ENCODE measurements around the gene STX8.

The STX8 gene

GRCh38 chr17:9279893-9280292 is 295.7 kb downstream of the STX8 start:
- Histone ChIP-seq H3K36me3 (ENCODE audit: control insufficient read depth, insufficient read depth, low read length) (no peaks in the 10 kb centered on the region), H3K9ac (ENCODE audit: low read length) (no peak overlapping the region), H3K4me1 (ENCODE audit: control insufficient read depth, insufficient read depth, low read length) (peaks cover 7% of the 10 kb centered on the region), H3K4me3 (ENCODE audit: low read depth, low read length) (no peak overlapping the region), H3K27ac (ENCODE audit: low read depth, low read length) (no peak overlapping the region), H3K9me3 (ENCODE audit: control insufficient read depth, insufficient read depth, low read depth, low read length) (no peaks in the 10 kb centered on the region), H3K27me3 (ENCODE audit: control insufficient read depth, insufficient read depth, low read length) (no peaks in the 10 kb centered on the region)

DNA sequence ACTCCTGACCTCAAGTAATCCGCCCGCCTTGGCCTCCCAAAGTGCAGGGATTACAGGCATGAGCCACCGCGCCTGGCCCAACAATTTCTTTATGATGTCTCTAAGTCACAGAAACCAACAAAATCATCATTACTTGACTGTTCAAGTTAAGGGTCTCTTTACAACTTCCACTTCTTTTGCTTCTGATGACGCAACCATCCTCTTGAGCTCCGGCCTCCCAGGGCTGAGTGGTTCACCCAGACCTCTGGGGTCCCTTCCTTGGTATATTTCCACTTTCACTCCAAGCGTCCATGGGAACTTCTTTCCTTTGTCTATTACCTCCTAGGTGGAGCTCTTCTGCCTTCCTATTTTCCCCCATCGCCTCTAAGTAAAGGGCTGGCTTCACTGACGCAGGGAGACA is 300.6 kb downstream of the STX8 start:
- H3K27me3 ChIP-seq (ENCODE audit: control insufficient read depth, insufficient read depth, low read length) = no peaks in the 10 kb centered on the region
- H3K9ac ChIP-seq (ENCODE audit: low read length) = no peak overlapping the region
- no peaks in the 10 kb centered on the region for H3K36me3 ChIP-seq (ENCODE audit: control insufficient read depth, insufficient read depth, low read length)
- H3K4me3 ChIP-seq (ENCODE audit: low read depth, low read length) = no peak overlapping the region
- peaks cover 3% of the 10 kb centered on the region; the same call in 1 of the 2 replicates for H3K4me1 ChIP-seq (ENCODE audit: control insufficient read depth, insufficient read depth, low read length)
- no peak overlapping the region for H3K27ac ChIP-seq (ENCODE audit: low read depth, low read length)
- no peaks in the 10 kb centered on the region for H3K9me3 ChIP-seq (ENCODE audit: control insufficient read depth, insufficient read depth, low read depth, low read length)

DNA sequence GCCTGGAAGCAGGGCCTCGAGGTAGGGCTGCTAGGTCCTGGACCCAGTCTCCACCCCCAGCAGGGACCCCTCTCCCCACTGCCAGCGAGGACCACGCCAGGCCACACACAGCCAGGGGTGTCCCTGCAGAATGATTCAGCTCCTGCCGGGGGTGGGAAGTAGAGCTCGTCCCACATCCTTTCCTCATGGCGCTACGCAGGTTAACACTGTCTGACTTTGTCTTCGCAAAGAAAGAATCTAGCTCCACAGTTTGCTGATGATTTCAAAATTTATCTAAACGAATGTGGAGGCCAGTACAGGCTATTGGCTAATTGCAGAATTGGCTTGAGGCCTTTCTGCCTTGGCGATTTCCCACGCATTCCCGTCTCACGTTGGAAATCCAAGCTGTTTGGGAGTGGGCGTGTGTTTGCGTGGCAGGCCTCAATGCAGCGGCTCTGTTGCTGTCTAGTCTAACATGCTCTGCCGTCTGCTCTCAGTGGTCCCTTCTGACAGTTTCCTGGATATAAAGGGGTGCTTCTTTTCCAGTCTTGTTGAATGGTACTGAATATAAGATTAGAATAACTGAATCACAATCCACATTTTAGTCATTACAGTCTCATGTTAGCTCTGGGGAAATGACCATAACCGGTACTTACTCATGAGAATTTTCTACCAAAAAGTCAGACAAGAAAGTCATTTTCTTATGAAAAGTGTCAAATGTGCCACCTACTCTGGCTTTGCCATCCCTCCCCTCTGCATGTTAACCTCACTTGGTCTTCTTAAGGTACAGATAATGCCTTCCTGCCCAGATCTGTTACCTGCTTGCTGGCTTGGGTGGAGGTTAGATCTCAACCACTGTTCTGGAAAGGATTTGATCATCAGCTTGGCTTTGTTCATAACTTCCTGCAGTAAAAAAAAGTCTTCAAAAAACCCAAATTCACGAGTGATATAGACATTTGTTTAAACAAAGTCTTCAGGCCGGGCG is 301.9 kb downstream of the STX8 start:
- H3K27ac ChIP-seq (ENCODE audit: low read depth, low read length) = no peak overlapping the region
- no peak overlapping the region for H3K9ac ChIP-seq (ENCODE audit: low read length)
- no peak overlapping the region for H3K4me3 ChIP-seq (ENCODE audit: low read depth, low read length)
- H3K27me3 ChIP-seq (ENCODE audit: control insufficient read depth, insufficient read depth, low read length) = no peaks in the 10 kb centered on the region
- no peaks in the 10 kb centered on the region for H3K9me3 ChIP-seq (ENCODE audit: control insufficient read depth, insufficient read depth, low read depth, low read length)
- no peaks in the 10 kb centered on the region for H3K36me3 ChIP-seq (ENCODE audit: control insufficient read depth, insufficient read depth, low read length)
- peaks cover 3% of the 10 kb centered on the region; the same call in 1 of the 2 replicates for H3K4me1 ChIP-seq (ENCODE audit: control insufficient read depth, insufficient read depth, low read length)

DNA sequence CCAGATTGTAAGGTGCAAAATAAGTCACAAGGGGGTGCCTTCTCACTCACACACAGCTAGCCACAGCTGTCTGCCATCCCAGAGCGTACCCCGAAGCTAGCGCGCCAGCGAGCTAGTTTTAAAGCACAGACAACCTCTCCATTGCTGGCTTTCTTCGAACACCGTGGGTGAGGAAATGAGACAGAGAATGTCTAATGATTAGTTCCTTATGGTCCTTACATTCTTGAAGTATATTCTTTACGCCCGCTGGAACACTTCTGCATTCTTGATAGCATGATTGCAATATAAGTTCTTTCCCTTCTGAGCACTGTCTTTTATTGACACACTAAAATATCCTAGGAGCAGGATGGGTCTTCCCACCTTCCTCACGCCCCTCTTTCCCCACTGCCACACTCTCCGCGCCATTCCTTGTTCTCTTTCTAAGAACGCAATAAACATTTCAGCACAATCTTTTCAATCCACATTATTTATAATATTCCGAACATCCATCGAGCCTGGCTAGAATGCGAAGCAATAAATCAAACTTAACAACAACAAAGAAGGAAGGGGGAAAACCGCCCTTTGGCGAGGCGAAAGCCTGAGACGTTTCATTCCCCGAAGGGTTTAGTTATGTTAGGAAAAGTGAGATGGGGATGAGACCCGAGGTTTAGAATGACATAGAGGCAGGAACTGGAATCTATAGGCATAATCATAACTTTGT is 303.0 kb downstream of the STX8 start:
- no peaks in the 10 kb centered on the region for H3K27me3 ChIP-seq (ENCODE audit: control insufficient read depth, insufficient read depth, low read length)
- H3K4me3 ChIP-seq (ENCODE audit: low read depth, low read length) = no peak overlapping the region
- H3K36me3 ChIP-seq (ENCODE audit: control insufficient read depth, insufficient read depth, low read length) = no peaks in the 10 kb centered on the region
- H3K27ac ChIP-seq (ENCODE audit: low read depth, low read length) = no peak overlapping the region
- no peak overlapping the region for H3K9ac ChIP-seq (ENCODE audit: low read length)
- H3K4me1 ChIP-seq (ENCODE audit: control insufficient read depth, insufficient read depth, low read length) = peaks cover 3% of the 10 kb centered on the region; the same call in 1 of the 2 replicates
- H3K9me3 ChIP-seq (ENCODE audit: control insufficient read depth, insufficient read depth, low read depth, low read length) = no peaks in the 10 kb centered on the region

DNA sequence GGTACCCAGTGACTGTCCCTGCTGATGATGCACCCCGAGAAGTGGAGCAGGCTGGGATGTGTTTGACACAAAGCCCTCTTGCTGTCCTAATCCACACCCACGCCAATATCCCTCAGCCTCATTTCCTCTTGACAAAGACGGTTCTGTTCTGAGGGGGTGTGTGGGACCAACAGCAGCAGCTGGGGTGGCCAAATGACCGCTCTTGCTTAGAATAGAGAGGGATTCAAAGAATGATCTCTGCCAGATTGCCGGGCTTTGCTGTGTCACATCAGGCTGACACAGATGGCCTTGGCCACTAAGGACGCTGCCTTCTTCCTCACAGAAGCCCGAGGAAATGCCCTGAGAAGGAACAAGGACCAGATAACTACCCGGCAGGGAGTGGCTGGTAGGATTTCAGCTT is 303.6 kb downstream of the STX8 start:
- Histone ChIP-seq H3K4me1 (ENCODE audit: control insufficient read depth, insufficient read depth, low read length) (peaks cover 3% of the 10 kb centered on the region; the same call in 1 of the 2 replicates), H3K9ac (ENCODE audit: low read length) (no peak overlapping the region), H3K27me3 (ENCODE audit: control insufficient read depth, insufficient read depth, low read length) (no peaks in the 10 kb centered on the region), H3K4me3 (ENCODE audit: low read depth, low read length) (no peak overlapping the region), H3K36me3 (ENCODE audit: control insufficient read depth, insufficient read depth, low read length) (no peaks in the 10 kb centered on the region), H3K9me3 (ENCODE audit: control insufficient read depth, insufficient read depth, low read depth, low read length) (no peaks in the 10 kb centered on the region), H3K27ac (ENCODE audit: low read depth, low read length) (no peak overlapping the region)

- no peaks in the 10 kb centered on the region for H3K9me3 ChIP-seq (ENCODE audit: control insufficient read depth, insufficient read depth, low read depth, low read length)
- H3K27me3 ChIP-seq (ENCODE audit: control insufficient read depth, insufficient read depth, low read length) = no peaks in the 10 kb centered on the region
- H3K9ac ChIP-seq (ENCODE audit: low read length) = no peak overlapping the region
- H3K27ac ChIP-seq (ENCODE audit: low read depth, low read length) = no peak overlapping the region
- no peaks in the 10 kb centered on the region for H3K36me3 ChIP-seq (ENCODE audit: control insufficient read depth, insufficient read depth, low read length)
- H3K4me3 ChIP-seq (ENCODE audit: low read depth, low read length) = no peak overlapping the region
- H3K4me1 ChIP-seq (ENCODE audit: control insufficient read depth, insufficient read depth, low read length) = peaks cover 3% of the 10 kb centered on the region; the same call in 1 of the 2 replicates
These were observed 304.7 kb downstream of the STX8 start for GRCh38 chr17:9270921-9271320.

- H3K9ac ChIP-seq (ENCODE audit: low read length) = no peak overlapping the region
- no peaks in the 10 kb centered on the region for H3K27me3 ChIP-seq (ENCODE audit: control insufficient read depth, insufficient read depth, low read length)
- no peaks in the 10 kb centered on the region for H3K36me3 ChIP-seq (ENCODE audit: control insufficient read depth, insufficient read depth, low read length)
- peaks cover 3% of the 10 kb centered on the region; the same call in 1 of the 2 replicates for H3K4me1 ChIP-seq (ENCODE audit: control insufficient read depth, insufficient read depth, low read length)
- H3K4me3 ChIP-seq (ENCODE audit: low read depth, low read length) = no peak overlapping the region
- H3K27ac ChIP-seq (ENCODE audit: low read depth, low read length) = no peak overlapping the region
- H3K9me3 ChIP-seq (ENCODE audit: control insufficient read depth, insufficient read depth, low read depth, low read length) = no peaks in the 10 kb centered on the region
These were observed 306.1 kb downstream of the STX8 start for GRCh38 chr17:9269350-9270035.

DNA sequence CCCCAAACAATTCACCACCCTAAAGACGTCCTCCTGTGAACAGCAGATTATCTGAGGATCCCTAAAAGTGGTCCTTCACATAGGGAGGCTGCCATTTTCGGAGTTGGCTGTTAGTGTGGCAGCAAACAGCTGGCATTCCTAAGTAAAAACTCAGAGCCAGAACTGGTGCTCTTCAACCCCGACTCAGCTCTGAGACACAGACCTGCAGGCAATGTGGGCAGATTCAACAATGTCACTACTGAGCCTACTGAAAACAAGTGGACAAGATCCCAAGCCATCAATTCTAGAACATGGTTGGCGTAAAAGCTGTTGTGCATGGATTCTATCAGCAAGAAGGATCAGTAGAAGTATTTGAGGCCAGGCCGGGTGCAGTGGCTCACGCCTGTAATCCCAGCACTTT is 307.1 kb downstream of the STX8 start:
- H3K9me3 ChIP-seq (ENCODE audit: control insufficient read depth, insufficient read depth, low read depth, low read length) = no peaks in the 10 kb centered on the region
- H3K4me3 ChIP-seq (ENCODE audit: low read depth, low read length) = no peak overlapping the region
- H3K27ac ChIP-seq (ENCODE audit: low read depth, low read length) = no peak overlapping the region
- H3K9ac ChIP-seq (ENCODE audit: low read length) = no peak overlapping the region
- H3K27me3 ChIP-seq (ENCODE audit: control insufficient read depth, insufficient read depth, low read length) = no peaks in the 10 kb centered on the region
- no peaks in the 10 kb centered on the region for H3K36me3 ChIP-seq (ENCODE audit: control insufficient read depth, insufficient read depth, low read length)
- H3K4me1 ChIP-seq (ENCODE audit: control insufficient read depth, insufficient read depth, low read length) = peaks cover 3% of the 10 kb centered on the region; the same call in 1 of the 2 replicates

DNA sequence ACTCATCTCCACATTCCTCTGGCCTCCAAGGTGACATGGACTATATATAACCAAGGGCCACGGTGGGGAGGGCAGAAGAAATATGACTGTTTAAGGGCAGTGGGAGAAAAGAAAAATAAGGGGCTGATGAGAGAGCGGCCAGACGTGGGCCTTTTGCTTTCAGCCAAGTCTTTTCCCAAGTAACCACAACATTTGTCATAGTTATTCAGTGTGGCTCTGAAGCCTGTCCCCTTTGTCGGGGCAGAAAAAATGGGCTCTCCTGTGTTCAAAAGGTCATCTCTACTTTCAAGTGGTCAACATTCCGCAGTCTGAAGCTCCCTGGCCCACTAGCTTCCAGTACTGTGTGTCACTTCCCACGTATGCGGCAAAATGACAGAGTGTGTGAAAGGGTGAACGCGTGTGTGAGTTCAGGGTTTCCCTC is 308.9 kb downstream of the STX8 start:
- no peaks in the 10 kb centered on the region for H3K27me3 ChIP-seq (ENCODE audit: control insufficient read depth, insufficient read depth, low read length)
- no peaks in the 10 kb centered on the region for H3K4me1 ChIP-seq (ENCODE audit: control insufficient read depth, insufficient read depth, low read length)
- no peaks in the 10 kb centered on the region for H3K9me3 ChIP-seq (ENCODE audit: control insufficient read depth, insufficient read depth, low read depth, low read length)
- H3K27ac ChIP-seq (ENCODE audit: low read depth, low read length) = no peak overlapping the region
- H3K36me3 ChIP-seq (ENCODE audit: control insufficient read depth, insufficient read depth, low read length) = no peaks in the 10 kb centered on the region
- no peak overlapping the region for H3K4me3 ChIP-seq (ENCODE audit: low read depth, low read length)
- no peak overlapping the region for H3K9ac ChIP-seq (ENCODE audit: low read length)

GRCh38 chr17:9266031-9266680 is 309.5 kb downstream of the STX8 start:
- no peaks in the 10 kb centered on the region for H3K4me1 ChIP-seq (ENCODE audit: control insufficient read depth, insufficient read depth, low read length)
- H3K27ac ChIP-seq (ENCODE audit: low read depth, low read length) = no peak overlapping the region
- no peak overlapping the region for H3K4me3 ChIP-seq (ENCODE audit: low read depth, low read length)
- H3K27me3 ChIP-seq (ENCODE audit: control insufficient read depth, insufficient read depth, low read length) = no peaks in the 10 kb centered on the region
- no peaks in the 10 kb centered on the region for H3K9me3 ChIP-seq (ENCODE audit: control insufficient read depth, insufficient read depth, low read depth, low read length)
- H3K9ac ChIP-seq (ENCODE audit: low read length) = no peak overlapping the region
- H3K36me3 ChIP-seq (ENCODE audit: control insufficient read depth, insufficient read depth, low read length) = no peaks in the 10 kb centered on the region

All from HUES6 (cell line).